VCaP (cell line): ENCODE results near the gene FAM89B.
A peak's percentile ranks its signal among the peaks of the same experiment; 100 is the strongest.

Experiments
- H3K27ac ChIP-seq: fragments of 450-650 bp; 2 replicates; pipeline ENCODE4 v1.5.1; 2017
- CTCF ChIP-seq: fragments of 450-650 bp; conservative IDR thresholded peaks from 2 replicates; pipeline ENCODE4 v1.5.1; 2017; ENCODE audit warnings: mild to moderate bottlenecking, moderate library complexity

FAM89B gene

GRCh38 chr11:65569164-65569972 lies 3.0 kb upstream of the FAM89B start:
- TF ChIP-seq CTCF = no peak
- H3K27ac ChIP-seq = peak overlapping the region; percentile 98

GRCh38 chr11:65569973-65570918 lies 2.1 kb upstream of the FAM89B start, which contains the start of gene ZNRD2:
Gene ZNRD2 (plus strand): TSS chr11:65570477. CDS start chr11:65570492, 15 bp downstream.
- peak within 1 kb of the TSS; percentile 98 for H3K27ac ChIP-seq
- peak; percentile 94 for TF ChIP-seq CTCF

- H3K27ac ChIP-seq = peak overlapping the region; percentile 98
- TF ChIP-seq CTCF = no peak
Measured at GRCh38 chr11:65571420-65571819, 918 bp upstream of the FAM89B start.

- TF ChIP-seq CTCF = peak; percentile 78
- peak overlapping the region; percentile 98 for H3K27ac ChIP-seq
Measured at GRCh38 chr11:65571940-65572339, 398 bp upstream of the FAM89B start.

- no peak for TF ChIP-seq CTCF
- peak overlapping the region; percentile 98 for H3K27ac ChIP-seq
Measured at GRCh38 chr11:65573391-65574079, 1.2 kb downstream of the FAM89B start.

- H3K27ac ChIP-seq = peak overlapping the region; percentile 98
- TF ChIP-seq CTCF = peak; percentile 100
Measured at GRCh38 chr11:65574109-65574810, 1.9 kb downstream of the FAM89B start.
